Adipocyte (in vitro differentiated cells): ENCODE results near the gene CD80.
A peak's percentile ranks its signal among the peaks of the same experiment; 100 is the strongest.
"Not testable (repeated sequence)": the region's sequence is repeated elsewhere in the genome, so short reads cannot be mapped to it uniquely, and the experiment has no call there.

Experiments
- DNase-seq: peaks from one replicate; pipeline ENCODE4 v3.0.0-alpha.2; 2015; ENCODE audit warnings: low read depth
- H3K27me3 ChIP-seq: replicated peaks from 2 replicates; pipeline ENCODE4 v1.7.0; 2013; ENCODE audit warnings: mild to moderate bottlenecking, low read length, moderate library complexity; ENCODE audit not compliant: control insufficient read depth, insufficient read depth
- H3K36me3 ChIP-seq: 2 replicates; pipeline ENCODE4 v1.7.0; 2013; ENCODE audit warnings: low read length, mild to moderate bottlenecking, moderate library complexity; ENCODE audit not compliant: control insufficient read depth, insufficient read depth, severe bottlenecking
- H3K4me1 ChIP-seq: 2 replicates; pipeline ENCODE4 v1.7.0; 2013; ENCODE audit warnings: mild to moderate bottlenecking, low read length, moderate library complexity; ENCODE audit not compliant: control insufficient read depth, insufficient read depth
- H3K4me3 ChIP-seq: 2 replicates; pipeline ENCODE4 v1.7.0; 2013; ENCODE audit warnings: mild to moderate bottlenecking, low read length, moderate library complexity
- H3K9ac ChIP-seq: 2 replicates; pipeline ENCODE4 v1.7.0; 2013; ENCODE audit warnings: mild to moderate bottlenecking, low read length, moderate library complexity
- H3K9me3 ChIP-seq: 2 replicates; pipeline ENCODE4 v1.7.0; 2013; ENCODE audit warnings: mild to moderate bottlenecking, low read length, moderate library complexity; ENCODE audit not compliant: control insufficient read depth

Gene CD80

DNA sequence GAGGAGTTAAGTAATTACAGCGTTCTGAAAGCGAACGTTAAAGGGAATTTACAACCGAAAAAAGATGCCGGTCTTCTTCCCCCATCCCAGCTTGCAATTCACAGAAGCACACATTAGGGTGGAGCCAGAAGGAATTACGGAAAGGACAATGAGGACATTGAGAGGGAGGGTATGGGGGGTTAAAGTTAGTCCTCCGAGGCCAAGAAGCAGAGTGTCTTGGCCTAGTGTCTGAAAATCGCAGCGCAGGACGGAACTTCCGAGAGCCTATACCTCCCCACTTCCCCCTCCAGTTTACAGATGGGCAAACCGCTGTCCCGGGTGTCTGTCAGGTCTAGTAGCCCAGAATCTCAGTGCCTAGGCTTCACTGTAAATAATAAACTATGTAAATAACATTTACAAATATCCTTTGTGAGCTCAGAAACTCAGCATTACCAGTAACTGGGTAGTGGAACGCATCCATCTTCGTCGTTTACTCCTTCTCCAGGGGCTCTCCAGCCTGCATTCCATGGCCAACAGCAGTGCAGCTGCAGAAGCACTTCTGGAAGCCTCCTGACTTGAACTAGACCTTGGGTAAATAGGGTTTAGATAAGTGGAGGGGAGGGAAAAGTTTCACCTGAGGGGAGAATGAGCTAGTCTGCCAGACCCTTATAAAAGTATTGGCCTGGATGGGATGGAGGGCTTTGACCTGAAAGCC is 20.8 kb upstream of the CD80 start:
- peak overlapping the region; percentile 76 for H3K4me3 ChIP-seq
- H3K27me3 ChIP-seq, result no peaks in the 10 kb centered on the region
- no peaks in the 10 kb centered on the region for H3K36me3 ChIP-seq
- peaks cover 14% of the 10 kb centered on the region for H3K4me1 ChIP-seq
- no peaks in the 10 kb centered on the region for H3K9me3 ChIP-seq
- H3K9ac ChIP-seq, result peak overlapping the region; percentile 81
- no peak for DNase-seq

GRCh38 chr3:119579366-119580066 is 20.1 kb upstream of the CD80 start, which contains the start of gene ADPRH:
Gene ADPRH (plus strand): TSS chr3:119579492. CDS start chr3:119582170, 2,678 bp downstream.
- no peaks in the 10 kb centered on the region for H3K27me3 ChIP-seq
- DNase-seq, result peak; percentile 59
- H3K9ac ChIP-seq, result peak within 1 kb of the TSS; percentile 81
- H3K9me3 ChIP-seq, result no peaks in the 10 kb centered on the region
- H3K36me3 ChIP-seq, result no peaks in the 10 kb centered on the region
- H3K4me3 ChIP-seq, result peak within 1 kb of the TSS; percentile 76
- peaks cover 14% of the 10 kb centered on the region for H3K4me1 ChIP-seq

GRCh38 chr3:119575507-119575906 is 16.1 kb upstream of the CD80 start:
- Histone ChIP-seq H3K9me3 (no peaks in the 10 kb centered on the region), H3K4me3 (no peak overlapping the region), H3K27me3 (no peaks in the 10 kb centered on the region), H3K4me1 (peaks cover 22% of the 10 kb centered on the region), H3K9ac (no peak overlapping the region), H3K36me3 (no peaks in the 10 kb centered on the region)
- no peak for DNase-seq

DNA sequence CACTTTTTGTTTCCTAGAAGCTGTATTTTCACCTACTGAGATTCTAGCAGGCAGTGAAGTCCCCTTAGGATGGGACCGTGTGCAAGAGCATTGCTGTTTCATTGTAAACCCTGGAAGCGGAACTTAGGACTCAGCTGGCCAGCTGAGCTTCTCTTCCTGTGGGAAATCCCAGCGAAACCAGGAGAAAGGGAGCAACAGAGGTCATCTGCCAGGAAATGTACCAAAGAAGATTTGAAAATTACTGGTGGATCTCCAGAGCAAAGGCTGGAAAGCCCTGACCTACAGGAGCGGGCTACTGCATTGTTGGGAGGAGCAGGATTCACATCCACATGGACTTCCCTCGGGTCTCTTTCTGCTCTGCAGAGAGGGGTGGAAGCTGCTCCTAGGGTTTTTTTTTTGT is 12.3 kb upstream of the CD80 start:
- Histone ChIP-seq H3K4me3 (peak overlapping the region; percentile 30), H3K9ac (no peak overlapping the region), H3K9me3 (no peaks in the 10 kb centered on the region), H3K36me3 (no peaks in the 10 kb centered on the region), H3K27me3 (no peaks in the 10 kb centered on the region), H3K4me1 (peaks cover 10% of the 10 kb centered on the region)
- DNase-seq, result no peak

- Histone ChIP-seq H3K27me3 (no peaks in the 10 kb centered on the region), H3K9me3 (no peaks in the 10 kb centered on the region), H3K4me3 (peak overlapping the region; percentile 30), H3K9ac (no peak overlapping the region), H3K36me3 (no peaks in the 10 kb centered on the region), H3K4me1 (peaks cover 10% of the 10 kb centered on the region)
- DNase-seq, result no peak
These were observed 11.8 kb upstream of the CD80 start for GRCh38 chr3:119571230-119571629.

- Histone ChIP-seq H3K9me3 (no peaks in the 10 kb centered on the region), H3K27me3 (no peaks in the 10 kb centered on the region), H3K4me1 (peaks cover 10% of the 10 kb centered on the region), H3K36me3 (no peaks in the 10 kb centered on the region), H3K9ac (no peak overlapping the region), H3K4me3 (no peak overlapping the region)
- DNase-seq, result no peak
These were observed 10.8 kb upstream of the CD80 start for GRCh38 chr3:119570229-119570628.

DNA sequence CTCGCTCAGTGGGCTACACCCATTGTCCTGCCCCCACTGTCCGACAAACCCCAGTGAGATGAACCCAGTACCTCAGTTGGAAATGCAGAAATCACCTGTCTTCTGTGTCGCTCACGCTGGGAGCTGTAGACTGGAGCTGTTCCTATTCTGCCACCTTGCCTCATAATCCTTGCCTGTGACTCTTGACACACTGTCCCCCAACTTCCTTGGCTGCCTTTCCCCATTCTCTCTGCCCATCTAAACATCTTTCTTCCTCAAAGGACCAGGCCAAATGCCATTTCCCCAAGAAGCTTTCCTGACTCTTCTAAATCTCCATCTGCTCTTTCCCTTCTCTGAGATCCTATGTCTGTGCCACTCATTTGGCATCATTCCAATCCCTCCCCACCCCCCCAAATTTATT is 9.7 kb upstream of the CD80 start:
- Histone ChIP-seq H3K36me3 (no peaks in the 10 kb centered on the region), H3K9me3 (no peaks in the 10 kb centered on the region), H3K9ac (no peak overlapping the region), H3K27me3 (no peaks in the 10 kb centered on the region), H3K4me3 (no peak overlapping the region), H3K4me1 (peaks cover 10% of the 10 kb centered on the region)
- no peak for DNase-seq

DNA sequence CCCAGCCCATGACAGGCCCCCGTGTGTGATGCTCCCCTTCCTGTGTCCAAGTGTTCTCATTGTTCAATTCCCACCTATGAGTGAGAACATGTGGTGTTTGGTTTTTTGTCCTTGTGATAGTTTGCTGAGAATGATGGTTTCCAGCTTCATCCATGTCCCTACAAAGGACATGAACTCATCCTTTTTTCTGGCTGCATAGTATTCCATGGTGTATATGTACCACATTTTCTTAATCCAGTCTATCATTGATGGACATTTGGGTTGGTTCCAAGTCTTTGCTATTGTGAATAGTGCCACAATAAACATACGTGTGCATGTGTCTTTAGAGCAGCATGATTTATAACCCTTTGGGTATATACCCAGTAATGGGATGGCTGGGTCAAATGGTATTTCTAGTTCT is 3.9 kb upstream of the CD80 start:
- not testable (repeated sequence) for H3K4me3 ChIP-seq, H3K9me3 ChIP-seq, DNase-seq, H3K27me3 ChIP-seq, H3K36me3 ChIP-seq, H3K4me1 ChIP-seq, H3K9ac ChIP-seq

GRCh38 chr3:119562307-119562961 is 3.0 kb upstream of the CD80 start:
- Histone ChIP-seq H3K9me3 (no peaks in the 10 kb centered on the region), H3K27me3 (no peaks in the 10 kb centered on the region), H3K4me1 (no peaks in the 10 kb centered on the region), H3K36me3 (no peaks in the 10 kb centered on the region), H3K4me3 (no peak overlapping the region), H3K9ac (no peak overlapping the region)
- no peak for DNase-seq

DNA sequence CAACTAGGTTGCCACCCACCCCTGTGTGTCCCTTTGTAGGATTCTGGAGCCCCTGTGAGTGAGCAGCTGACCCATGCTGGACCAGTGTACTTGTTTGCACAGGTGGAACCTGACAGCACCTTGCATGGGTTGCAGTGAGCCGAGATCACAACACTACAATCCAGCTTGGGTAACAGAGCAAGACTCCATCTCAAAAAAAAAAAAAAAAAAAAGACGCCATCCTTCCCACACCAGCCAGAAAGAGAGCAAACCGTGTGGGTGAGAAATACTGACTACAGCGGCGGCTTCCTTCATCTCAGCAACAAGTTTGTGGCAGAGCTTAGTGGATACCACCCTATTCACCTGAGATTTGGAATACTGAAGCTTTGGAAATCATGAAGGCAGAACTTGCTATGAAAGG is 746 bp upstream of the CD80 start:
- H3K36me3 ChIP-seq, result no peaks in the 10 kb centered on the region
- DNase-seq, result no peak
- H3K9me3 ChIP-seq, result no peaks in the 10 kb centered on the region
- H3K27me3 ChIP-seq, result no peaks in the 10 kb centered on the region
- H3K4me3 ChIP-seq, result no peak overlapping the region
- no peaks in the 10 kb centered on the region for H3K4me1 ChIP-seq
- no peak overlapping the region for H3K9ac ChIP-seq

DNA sequence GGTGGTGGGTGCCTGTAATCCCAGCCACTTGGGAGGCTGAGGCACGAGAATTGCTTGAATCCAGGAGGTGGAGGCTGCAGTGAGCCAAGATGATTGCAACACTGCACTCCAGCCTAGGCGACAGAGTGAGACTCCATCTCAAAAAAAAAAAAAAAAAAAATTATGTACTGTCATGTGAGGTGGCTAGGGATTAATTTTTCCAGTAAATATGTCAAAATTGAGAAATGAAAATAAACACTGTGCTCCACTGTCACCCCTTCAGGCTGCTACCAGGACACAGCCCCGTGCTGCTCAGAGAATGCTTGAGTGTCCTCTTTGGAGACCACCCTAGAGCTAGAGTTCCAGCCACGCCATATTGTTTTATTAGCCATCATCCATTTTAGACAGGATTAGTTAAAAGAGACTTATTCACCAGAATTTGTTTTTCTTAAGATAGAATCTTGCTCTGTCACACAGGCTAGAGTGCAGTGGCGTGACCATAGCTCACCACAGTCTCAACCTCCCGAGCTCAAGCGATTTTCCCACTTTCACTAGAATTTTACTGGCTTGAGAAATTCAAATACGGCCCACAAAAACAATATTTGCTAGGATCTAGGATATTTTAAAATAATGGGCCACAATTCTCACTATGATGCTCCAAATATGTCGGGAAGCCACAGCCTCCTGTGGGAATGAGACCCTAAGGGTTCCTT is 642 bp downstream of the CD80 start:
- Histone ChIP-seq H3K4me3 (no peak overlapping the region), H3K9me3 (no peaks in the 10 kb centered on the region), H3K27me3 (no peaks in the 10 kb centered on the region), H3K4me1 (no peaks in the 10 kb centered on the region), H3K36me3 (no peaks in the 10 kb centered on the region), H3K9ac (no peak overlapping the region)
- no peak for DNase-seq
